Natural killer cell (primary cell): ENCODE data around the gene MTERF4. TPM values are rescaled to one million over a fixed set of nuclear protein-coding genes. Genes with fewer than 3 reads are reported as not detected.

Experiments
- ATAC-seq, 3 donors: fragments of 150-1000 bp in 2 of 3; fragments of 200-7000 bp in 1 of 3; cut with Tn5 transposase; 1 replicate in 1 of 3; 2 replicates in 2 of 3; pipeline ENCODE4 v1.10.0; 2021; ENCODE audit warnings: mild to moderate bottlenecking in 2 of 3, moderate library complexity in 2 of 3
- DNase-seq, 2 donors: peaks; one replicate each; pipeline versions ENCODE4 v3.0.0 to v3.0.0-alpha.2; 2013 to 2021; ENCODE audit warnings: mixed read lengths in 1 of 2
- H3K27ac ChIP-seq: one replicate; pipeline ENCODE4 v1.5.1; 2013; ENCODE audit warnings: mild to moderate bottlenecking, low read length
- H3K27me3 ChIP-seq: one replicate; pipeline ENCODE4 v1.6.1; 2013; ENCODE audit warnings: low read length; ENCODE audit not compliant: control insufficient read depth, insufficient read depth
- H3K36me3 ChIP-seq: one replicate; pipeline ENCODE4 v1.6.1; 2013; ENCODE audit warnings: low read length; ENCODE audit not compliant: control insufficient read depth, insufficient read depth
- H3K4me1 ChIP-seq: one replicate; pipeline ENCODE4 v1.6.1; 2013; ENCODE audit warnings: low read length; ENCODE audit not compliant: control insufficient read depth, insufficient read depth
- H3K4me3 ChIP-seq: one replicate; pipeline ENCODE4 v1.5.1; 2013; ENCODE audit warnings: low read length
- H3K9me3 ChIP-seq: one replicate; pipeline ENCODE4 v1.6.1; 2013; ENCODE audit warnings: low read length; ENCODE audit not compliant: control insufficient read depth, insufficient read depth
- H3K27ac Mint-ChIP-seq, 2 donors: one replicate each; pipeline ENCODE4 v1.8.0; 2022; ENCODE audit warnings: mild to moderate bottlenecking in 2 of 2, mixed read lengths in 2 of 2, moderate library complexity in 1 of 2
- H3K27me3 Mint-ChIP-seq, 2 donors: one replicate each; pipeline ENCODE4 v1.8.0; 2022; ENCODE audit warnings: low read depth in 2 of 2, mixed read lengths in 2 of 2
- H3K36me3 Mint-ChIP-seq: one replicate; pipeline ENCODE4 v1.8.0; 2022; ENCODE audit warnings: mixed read lengths
- H3K4me1 Mint-ChIP-seq, 2 donors: one replicate each; pipeline ENCODE4 v1.8.0; 2022; ENCODE audit warnings: mixed read lengths in 2 of 2
- H3K4me3 Mint-ChIP-seq: one replicate; pipeline ENCODE4 v1.8.0; 2022; ENCODE audit warnings: mild to moderate bottlenecking, moderate library complexity, mixed read lengths
- H3K9me3 Mint-ChIP-seq, 2 donors: one replicate each; pipeline ENCODE4 v1.8.0; 2022; ENCODE audit warnings: mixed read lengths in 2 of 2
- WGBS: methylation state at CpG from one replicate; pipeline ENCODE4 v1.1.7; 2013; ENCODE audit warnings: missing lambda C conversion rate; ENCODE audit not compliant: insufficient coverage; 5-methylcytosine and 5-hydroxymethylcytosine counted together
- intact Hi-C: fragments of 100-400 bp; cut with micrococcal nuclease; formaldehyde crosslinking; loops from one replicate; pipeline ENCODE4 v1.14.2; 2022
- total RNA-seq, 4 donors: library from RNA; stranded (reverse); fragments of 120-200 nt in 1 of 4; gene quantifications; one replicate each; pipeline versions ENCODE4 v1.2.3 to v1.2.4, GENCODE V29; 2013 to 2022
- TF ChIP-seq, protein P1 (sequence below): fragments of 200-600 bp; IDR thresholded peaks from one replicate; pipeline ENCODE4 v1.8.0; 2022; ENCODE audit warnings: antibody characterized with exemption

MTERF4 gene
- total RNA-seq, 3 donors from 2014 or later (not counting 1 experiment from before 2014, with no cell fraction given), result 38.9 to 45.5 (median 39.2) TPM

DNA sequence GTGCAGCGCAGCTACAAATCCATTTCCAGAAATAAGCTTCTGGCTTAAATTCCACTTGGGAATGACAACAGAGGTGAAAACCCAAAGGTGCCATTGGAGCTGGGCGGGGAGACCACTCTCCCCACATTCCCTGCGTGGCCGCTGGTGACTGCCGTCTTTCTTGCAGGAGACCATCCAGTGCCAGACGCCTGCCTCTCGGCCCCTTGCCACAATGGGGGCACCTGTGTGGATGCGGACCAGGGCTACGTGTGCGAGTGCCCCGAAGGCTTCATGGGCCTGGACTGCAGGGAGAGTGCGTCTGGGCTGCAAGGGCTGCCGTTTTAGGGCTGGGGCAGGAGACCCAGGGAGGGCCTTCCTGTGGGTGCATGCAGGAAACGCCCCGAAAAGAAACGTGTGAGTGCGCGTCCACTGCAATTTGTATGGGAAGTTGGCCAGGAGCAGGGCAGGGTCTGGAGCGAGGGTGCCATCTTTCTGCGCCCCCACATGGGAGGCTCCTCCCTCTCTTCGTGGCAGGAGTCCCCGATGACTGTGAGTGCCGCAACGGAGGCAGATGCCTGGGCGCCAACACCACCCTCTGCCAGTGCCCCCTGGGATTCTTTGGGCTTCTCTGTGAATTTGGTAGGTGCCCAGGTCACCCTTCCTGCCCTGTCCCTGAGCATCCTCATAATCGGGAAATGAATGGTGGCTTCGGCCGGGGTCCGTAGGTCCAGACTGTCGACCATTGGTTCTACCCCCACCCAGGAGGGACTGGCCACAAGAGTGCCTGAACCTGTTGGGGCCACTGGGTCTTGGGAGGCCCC is 53.7 kb downstream of the MTERF4 start:
- H3K4me1 ChIP-seq, result no peaks in the 10 kb centered on the region
- no peak for DNase-seq
- Mint-ChIP-seq H3K4me1 (no peaks in the 10 kb centered on the region), H3K27me3 (peaks cover 0 to 12% of the 10 kb centered on the region in 2 donors), H3K9me3 (no peaks in the 10 kb centered on the region), H3K36me3 (no peaks in the 10 kb centered on the region), H3K27ac (no peak overlapping the region), H3K4me3 (no peak overlapping the region)
- H3K9me3 ChIP-seq, result no peaks in the 10 kb centered on the region
- ATAC-seq, result no peak
- TF ChIP-seq, protein P1, sequence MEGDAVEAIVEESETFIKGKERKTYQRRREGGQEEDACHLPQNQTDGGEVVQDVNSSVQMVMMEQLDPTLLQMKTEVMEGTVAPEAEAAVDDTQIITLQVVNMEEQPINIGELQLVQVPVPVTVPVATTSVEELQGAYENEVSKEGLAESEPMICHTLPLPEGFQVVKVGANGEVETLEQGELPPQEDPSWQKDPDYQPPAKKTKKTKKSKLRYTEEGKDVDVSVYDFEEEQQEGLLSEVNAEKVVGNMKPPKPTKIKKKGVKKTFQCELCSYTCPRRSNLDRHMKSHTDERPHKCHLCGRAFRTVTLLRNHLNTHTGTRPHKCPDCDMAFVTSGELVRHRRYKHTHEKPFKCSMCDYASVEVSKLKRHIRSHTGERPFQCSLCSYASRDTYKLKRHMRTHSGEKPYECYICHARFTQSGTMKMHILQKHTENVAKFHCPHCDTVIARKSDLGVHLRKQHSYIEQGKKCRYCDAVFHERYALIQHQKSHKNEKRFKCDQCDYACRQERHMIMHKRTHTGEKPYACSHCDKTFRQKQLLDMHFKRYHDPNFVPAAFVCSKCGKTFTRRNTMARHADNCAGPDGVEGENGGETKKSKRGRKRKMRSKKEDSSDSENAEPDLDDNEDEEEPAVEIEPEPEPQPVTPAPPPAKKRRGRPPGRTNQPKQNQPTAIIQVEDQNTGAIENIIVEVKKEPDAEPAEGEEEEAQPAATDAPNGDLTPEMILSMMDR, result no peak
- no peak overlapping the region for H3K4me3 ChIP-seq
- 92% methylated on average over 30 of the region's 30 CpGs for WGBS
- no peak overlapping the region for H3K27ac ChIP-seq
- intact Hi-C loops, result no loop called here
- no peaks in the 10 kb centered on the region for H3K27me3 ChIP-seq
- no peaks in the 10 kb centered on the region for H3K36me3 ChIP-seq

DNA sequence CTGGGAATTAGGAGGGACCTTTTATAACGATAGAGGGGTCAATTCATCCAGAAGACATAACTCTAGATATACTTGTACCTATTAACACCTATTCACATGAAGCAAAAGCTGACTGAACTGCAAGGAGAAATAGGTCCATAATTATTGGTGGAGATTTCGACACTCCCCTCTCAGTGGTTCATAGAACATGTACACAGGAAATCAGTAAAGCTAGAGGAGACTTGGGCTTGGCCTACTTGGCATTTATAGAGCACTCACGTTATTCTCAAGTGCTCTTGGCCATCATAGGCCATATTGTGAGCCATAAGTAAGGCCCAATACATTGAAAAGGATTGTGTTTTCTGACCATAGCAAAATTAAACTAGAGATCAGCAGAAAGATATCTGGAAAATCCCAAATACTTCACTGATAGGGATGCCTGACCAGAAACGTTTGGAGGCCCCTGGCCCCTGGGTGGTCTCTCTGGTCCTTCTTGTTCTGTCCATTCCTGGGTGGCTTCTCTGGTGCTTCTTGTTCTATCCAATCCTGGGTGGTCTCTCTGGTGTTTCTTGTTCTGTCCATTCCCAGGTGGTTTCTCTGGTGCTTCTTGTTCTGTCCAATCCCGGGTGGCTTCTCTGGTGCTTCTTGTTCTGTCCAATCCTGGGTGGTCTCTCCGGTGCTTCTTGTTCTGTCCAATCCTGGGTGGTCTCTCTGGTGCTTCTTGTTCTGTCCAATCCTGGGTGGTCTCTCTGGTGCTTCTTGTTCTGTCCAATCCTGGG is 54.7 kb downstream of the MTERF4 start:
- Mint-ChIP-seq H3K27ac (no peak overlapping the region), H3K36me3 (no peaks in the 10 kb centered on the region), H3K4me3 (no peak overlapping the region), H3K27me3 (peaks cover 3 to 21% of the 10 kb centered on the region in 2 donors), H3K9me3 (no peaks in the 10 kb centered on the region), H3K4me1 (no peaks in the 10 kb centered on the region)
- DNase-seq (no peak), ATAC-seq (no peak)
- intact Hi-C loops, result no loop called here
- H3K4me3 ChIP-seq, result no peak overlapping the region
- no peaks in the 10 kb centered on the region for H3K9me3 ChIP-seq
- TF ChIP-seq, protein P1, result no peak
- 84% methylated on average over 5 of the region's 6 CpGs for WGBS
- no peak overlapping the region for H3K27ac ChIP-seq
- no peaks in the 10 kb centered on the region for H3K36me3 ChIP-seq
- H3K4me1 ChIP-seq, result no peaks in the 10 kb centered on the region
- no peaks in the 10 kb centered on the region for H3K27me3 ChIP-seq

Other genes starting within 250 kb of the MTERF4 start
- not detected for gene AGXT, start 233.5 kb downstream of the MTERF4 start, total RNA-seq
- gene MAB21L4, start 206.1 kb downstream of the MTERF4 start, total RNA-seq, result not detected
- under 1 TPM in 1 of 3 donors, not detected in 2; 0.14 TPM for gene CROCC2, start 196.0 kb downstream of the MTERF4 start, total RNA-seq
- gene SNED1, start 103.7 kb downstream of the MTERF4 start, total RNA-seq, result 1 to 10 TPM in 2 of 3 donors, under 1 TPM in 1; 0.97 to 4.9 (median 2.5) TPM
- gene PASK, start 47.2 kb upstream of the MTERF4 start, total RNA-seq, result 10 to 100 TPM; 27.9 to 45.2 (median 36.2) TPM
- 10 to 100 TPM; 57.8 to 66.3 (median 60.4) TPM for gene PPP1R7, start 48.2 kb upstream of the MTERF4 start, total RNA-seq
- gene ANO7, start 86.4 kb upstream of the MTERF4 start, total RNA-seq, result 1 to 10 TPM in 2 of 3 donors, under 1 TPM in 1; 0.97 to 1.4 (median 1.1) TPM
- 100 to 1,000 TPM; 170 to 200 (median 177) TPM for gene HDLBP, start 213.4 kb upstream of the MTERF4 start, total RNA-seq
- gene SEPTIN2, start 213.6 kb upstream of the MTERF4 start, total RNA-seq, result 100 to 1,000 TPM; 275 to 315 (median 275) TPM